K562 (cell line): ENCODE measurements around the gene FOXR1. TPM values are rescaled to one million over a fixed set of nuclear protein-coding genes. Genes with fewer than 3 reads are reported as not detected.

Source experiments
- GABPB1 ChIP-seq: sonication (generic); formaldehyde crosslinking; IDR thresholded peaks from 2 replicates; pipeline ENCODE4 v1.8.0; 2022; ENCODE audit warnings: mild to moderate bottlenecking, missing genetic modification reagents
- HDAC1 ChIP-seq, 2 experiments: fragments of 450-650 bp; IDR thresholded peaks; 2 replicates each; pipeline ENCODE4 v1.6.1; 2016 to 2017; ENCODE audit warnings: inconsistent platforms in 1 of 2, mild to moderate bottlenecking in 1 of 2, moderate library complexity in 1 of 2
- HDGF ChIP-seq: fragments of 450-650 bp; IDR thresholded peaks from 2 replicates; pipeline ENCODE4 v1.6.1; 2016
- IRF1 ChIP-seq: sonication (generic); formaldehyde crosslinking; IDR thresholded peaks from 2 replicates; pipeline ENCODE4 v1.8.0; 2022; ENCODE audit warnings: missing genetic modification reagents, mild to moderate bottlenecking, borderline replicate concordance
- KAT8 ChIP-seq: fragments of 450-650 bp; IDR thresholded peaks from 2 replicates; pipeline ENCODE4 v1.6.1; 2016; ENCODE audit warnings: low read depth, mild to moderate bottlenecking
- KDM1A ChIP-seq, 2 experiments: fragments of 450-650 bp; IDR thresholded peaks; 2 replicates each; pipeline ENCODE4 v1.6.1; 2016; ENCODE audit warnings: mild to moderate bottlenecking in 2 of 2
- KLF16 ChIP-seq: IDR thresholded peaks from 2 replicates; pipeline ENCODE4 v1.6.1; 2016; ENCODE audit warnings: antibody characterized with exemption
- SMARCC2 ChIP-seq: fragments of 450-650 bp; IDR thresholded peaks from 2 replicates; pipeline ENCODE4 v1.6.1; 2017; ENCODE audit warnings: antibody characterized with exemption, moderate library complexity, mild to moderate bottlenecking, low read depth
- YY1 ChIP-seq, 3 experiments: IDR thresholded peaks; 2 replicates each; pipeline ENCODE4 v1.6.1; 2011; ENCODE audit warnings: low read length in 2 of 3, mild to moderate bottlenecking in 2 of 3, moderate library complexity in 2 of 3, borderline replicate concordance in 1 of 3, control low read depth in 1 of 3, low read depth in 1 of 3; ENCODE audit not compliant: insufficient read depth in 3 of 3, insufficient replicate concordance in 2 of 3, control insufficient read depth in 1 of 3, insufficient read length in 1 of 3; ENCODE audit errors: extremely low read depth in 1 of 3
- ZNF124 ChIP-seq: sonication (generic); formaldehyde crosslinking; IDR thresholded peaks from 2 replicates; pipeline ENCODE4 v1.8.1; 2022; ENCODE audit warnings: missing genetic modification reagents
- ZNF354B ChIP-seq: fragments of 250-450 bp; sonication (Bioruptor Pico); IDR thresholded peaks from 2 replicates; pipeline ENCODE4 v1.4.0; 2020
- ZZZ3 ChIP-seq: fragments of 450-650 bp; IDR thresholded peaks from 2 replicates; pipeline ENCODE4 v1.6.1; 2016; ENCODE audit warnings: antibody characterized with exemption, mild to moderate bottlenecking, moderate library complexity
- polyA plus RNA-seq, 8 experiments: library from polyadenylated mRNA; depleted of rRNA in 4 of 8; stranded (reverse) in 5 of 8; unstranded in 3 of 8; fragments of >200 nt; fragmentation: Nextera tagmentation in 2 of 8; fragmentation: Illumina TruSeq in 1 of 8; extraction: Ambion mirVana in 2 of 8; extraction: Trizol in 1 of 8; gene quantifications; 2 replicates each; pipeline versions ENCODE4 v1.2.1 to v1.2.3, GENCODE V29; 2011 to 2014; ENCODE audit warnings: inconsistent platforms in 1 of 8, missing spikeins in 1 of 8
- total RNA-seq, 7 experiments: library from RNA; depleted of rRNA in 6 of 7; stranded (reverse); fragments of >200 nt in 6 of 7; fragmentation: Illumina TruSeq in 2 of 7; extraction: Trizol in 2 of 7; gene quantifications; 2 replicates each; pipeline versions ENCODE4 v1.2.1 to v1.2.3, GENCODE V29; 2011 to 2021; ENCODE audit warnings: low replicate concordance in 1 of 7
- TF ChIP-seq, protein P1 (sequence below): IDR thresholded peaks from 3 replicates; pipeline ENCODE4 v1.6.1; 2011; ENCODE audit warnings: borderline replicate concordance, mild to moderate bottlenecking, moderate library complexity; ENCODE audit not compliant: insufficient read length; ENCODE audit errors: extremely low read depth
- TF ChIP-seq, protein P2 (sequence below): fragments of 250-450 bp; sonication (Bioruptor Pico); IDR thresholded peaks from 2 replicates; pipeline ENCODE4 v1.4.0; 2020

Gene FOXR1
- total and polyA plus RNA-seq, 9 of the 15 experiments (the other 6 are each of a cell fraction or from before 2014, with no cell fraction given): not detected

GRCh38 chr11:118958577-118958976, 13.0 kb upstream of the FOXR1 start (continued):
- TF ChIP-seq, protein P1, sequence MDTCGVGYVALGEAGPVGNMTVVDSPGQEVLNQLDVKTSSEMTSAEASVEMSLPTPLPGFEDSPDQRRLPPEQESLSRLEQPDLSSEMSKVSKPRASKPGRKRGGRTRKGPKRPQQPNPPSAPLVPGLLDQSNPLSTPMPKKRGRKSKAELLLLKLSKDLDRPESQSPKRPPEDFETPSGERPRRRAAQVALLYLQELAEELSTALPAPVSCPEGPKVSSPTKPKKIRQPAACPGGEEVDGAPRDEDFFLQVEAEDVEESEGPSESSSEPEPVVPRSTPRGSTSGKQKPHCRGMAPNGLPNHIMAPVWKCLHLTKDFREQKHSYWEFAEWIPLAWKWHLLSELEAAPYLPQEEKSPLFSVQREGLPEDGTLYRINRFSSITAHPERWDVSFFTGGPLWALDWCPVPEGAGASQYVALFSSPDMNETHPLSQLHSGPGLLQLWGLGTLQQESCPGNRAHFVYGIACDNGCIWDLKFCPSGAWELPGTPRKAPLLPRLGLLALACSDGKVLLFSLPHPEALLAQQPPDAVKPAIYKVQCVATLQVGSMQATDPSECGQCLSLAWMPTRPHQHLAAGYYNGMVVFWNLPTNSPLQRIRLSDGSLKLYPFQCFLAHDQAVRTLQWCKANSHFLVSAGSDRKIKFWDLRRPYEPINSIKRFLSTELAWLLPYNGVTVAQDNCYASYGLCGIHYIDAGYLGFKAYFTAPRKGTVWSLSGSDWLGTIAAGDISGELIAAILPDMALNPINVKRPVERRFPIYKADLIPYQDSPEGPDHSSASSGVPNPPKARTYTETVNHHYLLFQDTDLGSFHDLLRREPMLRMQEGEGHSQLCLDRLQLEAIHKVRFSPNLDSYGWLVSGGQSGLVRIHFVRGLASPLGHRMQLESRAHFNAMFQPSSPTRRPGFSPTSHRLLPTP: no peak
- TF ChIP-seq, protein P2, sequence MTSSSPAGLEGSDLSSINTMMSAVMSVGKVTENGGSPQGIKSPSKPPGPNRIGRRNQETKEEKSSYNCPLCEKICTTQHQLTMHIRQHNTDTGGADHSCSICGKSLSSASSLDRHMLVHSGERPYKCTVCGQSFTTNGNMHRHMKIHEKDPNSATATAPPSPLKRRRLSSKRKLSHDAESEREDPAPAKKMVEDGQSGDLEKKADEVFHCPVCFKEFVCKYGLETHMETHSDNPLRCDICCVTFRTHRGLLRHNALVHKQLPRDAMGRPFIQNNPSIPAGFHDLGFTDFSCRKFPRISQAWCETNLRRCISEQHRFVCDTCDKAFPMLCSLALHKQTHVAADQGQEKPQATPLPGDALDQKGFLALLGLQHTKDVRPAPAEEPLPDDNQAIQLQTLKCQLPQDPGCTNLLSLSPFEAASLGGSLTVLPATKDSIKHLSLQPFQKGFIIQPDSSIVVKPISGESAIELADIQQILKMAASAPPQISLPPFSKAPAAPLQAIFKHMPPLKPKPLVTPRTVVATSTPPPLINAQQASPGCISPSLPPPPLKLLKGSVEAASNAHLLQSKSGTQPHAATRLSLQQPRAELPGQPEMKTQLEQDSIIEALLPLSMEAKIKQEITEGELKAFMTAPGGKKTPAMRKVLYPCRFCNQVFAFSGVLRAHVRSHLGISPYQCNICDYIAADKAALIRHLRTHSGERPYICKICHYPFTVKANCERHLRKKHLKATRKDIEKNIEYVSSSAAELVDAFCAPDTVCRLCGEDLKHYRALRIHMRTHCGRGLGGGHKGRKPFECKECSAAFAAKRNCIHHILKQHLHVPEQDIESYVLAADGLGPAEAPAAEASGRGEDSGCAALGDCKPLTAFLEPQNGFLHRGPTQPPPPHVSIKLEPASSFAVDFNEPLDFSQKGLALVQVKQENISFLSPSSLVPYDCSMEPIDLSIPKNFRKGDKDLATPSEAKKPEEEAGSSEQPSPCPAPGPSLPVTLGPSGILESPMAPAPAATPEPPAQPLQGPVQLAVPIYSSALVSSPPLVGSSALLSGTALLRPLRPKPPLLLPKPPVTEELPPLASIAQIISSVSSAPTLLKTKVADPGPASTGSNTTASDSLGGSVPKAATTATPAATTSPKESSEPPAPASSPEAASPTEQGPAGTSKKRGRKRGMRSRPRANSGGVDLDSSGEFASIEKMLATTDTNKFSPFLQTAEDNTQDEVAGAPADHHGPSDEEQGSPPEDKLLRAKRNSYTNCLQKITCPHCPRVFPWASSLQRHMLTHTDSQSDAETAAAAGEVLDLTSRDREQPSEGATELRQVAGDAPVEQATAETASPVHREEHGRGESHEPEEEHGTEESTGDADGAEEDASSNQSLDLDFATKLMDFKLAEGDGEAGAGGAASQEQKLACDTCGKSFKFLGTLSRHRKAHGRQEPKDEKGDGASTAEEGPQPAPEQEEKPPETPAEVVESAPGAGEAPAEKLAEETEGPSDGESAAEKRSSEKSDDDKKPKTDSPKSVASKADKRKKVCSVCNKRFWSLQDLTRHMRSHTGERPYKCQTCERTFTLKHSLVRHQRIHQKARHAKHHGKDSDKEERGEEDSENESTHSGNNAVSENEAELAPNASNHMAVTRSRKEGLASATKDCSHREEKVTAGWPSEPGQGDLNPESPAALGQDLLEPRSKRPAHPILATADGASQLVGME (CRISPR knock-in tag): no peak
- TF ChIP-seq ZNF354B (CRISPR knock-in tag) (no peak), HDGF (no peak), KDM1A (IDR thresholded peaks at IDR 0.05) (no peak), HDAC1 (IDR thresholded peaks at IDR 0.05) (no peak), SMARCC2 (no peak), ZZZ3 (no peak), GABPB1 (CRISPR knock-in tag) (no peak), YY1 (IDR thresholded peaks at IDR 0.05; ENCODE audit: borderline replicate concordance in 1 of 3, control insufficient read depth in 1 of 3, extremely low read depth in 1 of 3, insufficient read depth in 3 of 3, insufficient read length in 1 of 3, insufficient replicate concordance in 2 of 3, low read depth in 1 of 3, low read length in 2 of 3) (no peak), IRF1 (CRISPR knock-in tag) (no peak), KLF16 (no peak), ZNF124 (no peak), KAT8 (no peak)
